GM18526 (cell line): ENCODE results near the gene ZNF367.

Source experiments
- POLR2A ChIP-seq: IDR thresholded peaks from 3 replicates; pipeline ENCODE4 v1.6.1; 2011; ENCODE audit not compliant: insufficient read length; ENCODE audit errors: extremely low read depth

ZNF367 gene

GRCh38 chr9:96394832-96395496 is 23.2 kb downstream of the ZNF367 start:
- TF ChIP-seq POLR2A = no peak

GRCh38 chr9:96392263-96392662 is 25.9 kb downstream of the ZNF367 start:
- no peak for TF ChIP-seq POLR2A

- TF ChIP-seq POLR2A = no peak
These were observed 27.0 kb downstream of the ZNF367 start for GRCh38 chr9:96391021-96391765.

GRCh38 chr9:96388144-96388543 is 30.0 kb downstream of the ZNF367 start:
- no peak for TF ChIP-seq POLR2A

GRCh38 chr9:96386157-96386556 is 32.0 kb downstream of the ZNF367 start:
- no peak for TF ChIP-seq POLR2A

GRCh38 chr9:96383165-96383942 is 34.8 kb downstream of the ZNF367 start, which contains the start of gene SLC35D2:
TSS of gene SLC35D2 (minus strand) at chr9:96383711. CDS start at chr9:96383634, 77 bp downstream.
- no peak for TF ChIP-seq POLR2A

GRCh38 chr9:96382839-96383164 is 35.4 kb downstream of the ZNF367 start:
- no peak for TF ChIP-seq POLR2A

GRCh38 chr9:96382175-96382574 is 36.0 kb downstream of the ZNF367 start:
- TF ChIP-seq POLR2A = no peak

GRCh38 chr9:96381696-96382095 is 36.5 kb downstream of the ZNF367 start:
- no peak for TF ChIP-seq POLR2A

GRCh38 chr9:96381125-96381524 is 37.0 kb downstream of the ZNF367 start:
- no peak for TF ChIP-seq POLR2A

- TF ChIP-seq POLR2A = no peak
These were observed 38.7 kb downstream of the ZNF367 start for GRCh38 chr9:96379461-96379860.

- TF ChIP-seq POLR2A = no peak
These were observed 40.0 kb downstream of the ZNF367 start for GRCh38 chr9:96378187-96378586.

GRCh38 chr9:96376891-96377874 is 41.0 kb downstream of the ZNF367 start:
- TF ChIP-seq POLR2A = no peak

- TF ChIP-seq POLR2A = no peak
These were observed 50.2 kb downstream of the ZNF367 start for GRCh38 chr9:96367943-96368342.
